K562 (cell line): ENCODE results near the gene KLHL22. TPM values are rescaled to one million over a fixed set of nuclear protein-coding genes. Genes with fewer than 3 reads are reported as not detected.

Experiments
- ATAC-seq: fragments of 200-7000 bp; cut with Tn5 transposase; 3 replicates; pipeline ENCODE4 v1.9.1; 2020; ENCODE audit warnings: moderate library complexity
- BruUV-seq: library from RNA; stranded (reverse); fragments of 400-500 nt; replicated peaks from 2 replicates; lab custom pipeline; 2021; lab: Mats Ljungman, UMichigan
- CTCF ChIA-PET: fragments of 300-600 bp; formaldehyde crosslinking; extraction: SDS; loops from one replicate; lab custom pipeline; 2021; ENCODE audit warnings: low intra/inter-chr PET ratio; lab: Yijun Ruan, JAX
- POLR2A ChIA-PET: fragments of 300-600, 350-650 bp; sonication (Branson Sonifier 250); formaldehyde crosslinking; extraction: SDS; loops from one replicate; lab custom pipeline; 2021; ENCODE audit warnings: antibody characterized with exemption, inconsistent platforms; lab: Yijun Ruan, JAX
- DNase-seq, 4 experiments: peaks; one replicate each; pipeline versions ENCODE4 v3.0.0 to v3.0.0-alpha.2; 2011 to 2018; ENCODE audit warnings: low spot score in 3 of 4, mixed read lengths in 3 of 4; ENCODE audit errors: extremely low read depth in 1 of 4
- FAIRE-seq: peaks from 2 replicates; lab custom pipeline; 2011; peaks lifted over from hg19 to GRCh38; lab: Jason Lieb, UNC
- H2AFZ ChIP-seq: 2 replicates; pipeline ENCODE4 v1.6.0; 2011; ENCODE audit warnings: low read depth, low read length, control low read depth, inconsistent platforms
- H3K27ac ChIP-seq: fragments of 200-600 bp; 3 replicates; pipeline ENCODE4 v1.8.0; 2011; ENCODE audit warnings: low read depth, mild to moderate bottlenecking, control low read depth, inconsistent platforms, low read length, moderate library complexity, mixed read lengths; ENCODE audit errors: extremely low read depth
- H3K27me3 ChIP-seq, 2 experiments: fragments of 300-600 bp in 1 of 2; 2 replicates in 1 of 2; 3 replicates in 1 of 2; pipeline versions ENCODE4 v1.6.0 to v1.8.0; 2011; ENCODE audit warnings: inconsistent platforms in 2 of 2, low read length in 2 of 2, mild to moderate bottlenecking in 1 of 2, mixed read lengths in 1 of 2, moderate library complexity in 1 of 2; ENCODE audit not compliant: control insufficient read depth in 2 of 2, insufficient read depth in 2 of 2
- H3K36me3 ChIP-seq: fragments of 300-600 bp; 3 replicates; pipeline ENCODE4 v1.8.0; 2011; ENCODE audit warnings: mild to moderate bottlenecking, low read length, inconsistent platforms; ENCODE audit not compliant: control insufficient read depth, insufficient read depth
- H3K4me1 ChIP-seq, 2 experiments: fragments of 200-600 bp in 1 of 2; replicated peaks in 1 of 2; 2 replicates in 1 of 2; 3 replicates in 1 of 2; pipeline versions ENCODE4 v1.5.1 to v1.8.0; 2011; ENCODE audit warnings: inconsistent platforms in 2 of 2, low read length in 2 of 2, mild to moderate bottlenecking in 1 of 2, mixed read lengths in 1 of 2, moderate library complexity in 1 of 2; ENCODE audit not compliant: control insufficient read depth in 2 of 2, insufficient read depth in 2 of 2
- H3K4me2 ChIP-seq: 2 replicates; pipeline ENCODE4 v1.6.1; 2011; ENCODE audit warnings: low read length, control low read depth, inconsistent platforms, mixed read lengths; ENCODE audit not compliant: insufficient read depth
- H3K4me3 ChIP-seq: fragments of 200-600 bp; sonication (generic), shearing (Covaris generic); 2 replicates; pipeline ENCODE4 v1.5.1; 2016; ENCODE audit warnings: control low read depth, inconsistent platforms
- H3K79me2 ChIP-seq: fragments of 200-600 bp; 3 replicates; pipeline ENCODE4 v1.8.0; 2011; ENCODE audit warnings: low read length, inconsistent platforms; ENCODE audit not compliant: control insufficient read depth, insufficient read depth
- H3K9ac ChIP-seq, 2 experiments: 2 replicates each; pipeline versions ENCODE4 v1.6.0 to v1.6.1; 2011; ENCODE audit warnings: low read depth in 2 of 2, low read length in 2 of 2, control low read depth in 1 of 2, inconsistent platforms in 1 of 2, mild to moderate bottlenecking in 1 of 2, mixed read lengths in 1 of 2; ENCODE audit not compliant: insufficient read depth in 1 of 2
- H3K9me1 ChIP-seq: one replicate; pipeline ENCODE4 v1.6.0; 2011; ENCODE audit warnings: inconsistent platforms, mild to moderate bottlenecking, low read length, moderate library complexity; ENCODE audit not compliant: control insufficient read depth, insufficient read depth
- H3K9me3 ChIP-seq: replicated peaks from 2 replicates; pipeline ENCODE4 v1.5.1; 2011; ENCODE audit warnings: low read depth, low read length, inconsistent platforms; ENCODE audit not compliant: control insufficient read depth, insufficient read depth
- H4K20me1 ChIP-seq: replicated peaks from 2 replicates; pipeline ENCODE4 v1.6.1; 2011; ENCODE audit warnings: low read length, inconsistent platforms, mixed read lengths; ENCODE audit not compliant: control insufficient read depth, insufficient read depth
- CAMTA2 ChIP-seq: fragments of 250-450 bp; sonication (Bioruptor Pico); conservative IDR thresholded peaks from 2 replicates; pipeline ENCODE4 v1.5.1; 2022
- JUNB ChIP-seq: fragments of 450-650 bp; formaldehyde crosslinking; conservative IDR thresholded peaks from 2 replicates; pipeline ENCODE4 v1.4.0; 2020; ENCODE audit warnings: mild to moderate bottlenecking
- RBM34 ChIP-seq: fragments of 200-400 bp; formaldehyde crosslinking; IDR thresholded peaks from 2 replicates; pipeline ENCODE4 v1.6.1; 2018; ENCODE audit warnings: low read length, borderline replicate concordance; ENCODE audit not compliant: insufficient read depth
- STAT5B ChIP-seq: fragments of 250-450 bp; sonication (Bioruptor Pico); IDR thresholded peaks from 2 replicates; pipeline ENCODE4 v1.8.0; 2021; ENCODE audit warnings: mild to moderate bottlenecking, inconsistent platforms
- TAF15 ChIP-seq: fragments of 200-400 bp; formaldehyde crosslinking; IDR thresholded peaks from 2 replicates; pipeline ENCODE4 v1.6.1; 2017; ENCODE audit warnings: mild to moderate bottlenecking, low read depth, low read length, moderate library complexity
- THAP7 ChIP-seq: fragments of 250-450 bp; sonication (Bioruptor Pico); IDR thresholded peaks from 2 replicates; pipeline ENCODE4 v1.5.0; 2021
- ZBTB11 ChIP-seq, 3 experiments: fragments of 200-800 bp in 1 of 3; fragments of 250-450 bp in 1 of 3; fragments of 450-650 bp in 1 of 3; sonication (Bioruptor Pico) in 1 of 3; sonication (Bioruptor generic) in 1 of 3; formaldehyde crosslinking in 1 of 3; IDR thresholded peaks; 2 replicates each; pipeline versions ENCODE4 v1.6.1 to v1.8.0; 2016 to 2022; ENCODE audit warnings: mild to moderate bottlenecking in 2 of 3, missing genetic modification characterization in 2 of 3, missing compliant biosample characterization in 1 of 3, moderate library complexity in 1 of 3
- WGBS: fragments of 100-300 bp; shearing (Covaris generic); methylation state at CpG from one replicate; pipeline ENCODE4 v1.1.6; 2016; ENCODE audit warnings: low coverage, mixed read lengths; ENCODE audit not compliant: insufficient coverage; ENCODE audit errors: missing lambda C conversion rate; 5-methylcytosine and 5-hydroxymethylcytosine counted together
- in situ Hi-C: fragments of 300-500 bp; cut with MboI; formaldehyde crosslinking; loops from 4 replicates; pipeline ENCODE4 v1.15.0; 2018; ENCODE audit warnings: inconsistent platforms, mixed read lengths
- intact Hi-C: fragments of 100-400 bp; cut with micrococcal nuclease; formaldehyde crosslinking; loops from 2 replicates; pipeline ENCODE4 v1.14.2; 2022
- polyA plus RNA-seq, 8 experiments: library from polyadenylated mRNA; depleted of rRNA in 4 of 8; stranded (reverse) in 5 of 8; unstranded in 3 of 8; fragments of >200 nt; fragmentation: Nextera tagmentation in 2 of 8; fragmentation: Illumina TruSeq in 1 of 8; extraction: Ambion mirVana in 2 of 8; extraction: Trizol in 1 of 8; gene quantifications; 2 replicates each; pipeline versions ENCODE4 v1.2.1 to v1.2.3, GENCODE V29; 2011 to 2014; ENCODE audit warnings: inconsistent platforms in 1 of 8, missing spikeins in 1 of 8
- total RNA-seq, 7 experiments: library from RNA; depleted of rRNA in 6 of 7; stranded (reverse); fragments of >200 nt in 6 of 7; fragmentation: Illumina TruSeq in 2 of 7; extraction: Trizol in 2 of 7; gene quantifications; 2 replicates each; pipeline versions ENCODE4 v1.2.1 to v1.2.3, GENCODE V29; 2011 to 2021; ENCODE audit warnings: low replicate concordance in 1 of 7
- TF ChIP-seq, protein P1 (sequence below): fragments of 250-450 bp; sonication (Bioruptor Pico); IDR thresholded peaks from 2 replicates; pipeline ENCODE4 v1.9.0; 2021; ENCODE audit warnings: mild to moderate bottlenecking, inconsistent platforms
- TF ChIP-seq, protein P2 (sequence below), 2 experiments: fragments of 450-650 bp in 1 of 2; sonication (generic) in 1 of 2; formaldehyde crosslinking; conservative IDR thresholded peaks; 2 replicates each; pipeline versions ENCODE4 v1.4.0 to v1.8.1; 2020 to 2022; ENCODE audit warnings: mild to moderate bottlenecking in 1 of 2, missing genetic modification reagents in 1 of 2

Gene KLHL22
- total and polyA plus RNA-seq, 9 of the 15 experiments (the other 6 are each of a cell fraction or from before 2014, with no cell fraction given): 1.3 to 25.6 (median 15.2) TPM

DNA sequence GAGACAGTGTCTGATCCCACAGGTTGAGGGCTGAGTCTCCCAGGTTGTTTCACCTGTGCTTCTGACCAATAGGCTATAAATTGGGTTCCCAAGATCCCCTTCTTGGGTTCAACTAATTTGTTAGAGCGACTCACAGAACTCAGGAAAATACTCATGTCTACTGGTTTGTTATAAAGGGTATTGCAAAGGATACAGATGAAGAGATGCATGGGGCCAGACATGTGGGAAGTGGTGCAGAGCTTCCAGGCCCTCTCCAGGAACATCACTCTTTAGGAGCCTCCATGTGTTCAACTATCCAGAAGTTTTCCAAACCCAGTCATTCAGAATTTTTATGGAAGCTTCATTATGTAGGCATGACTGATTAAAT is 4.7 kb downstream of the KLHL22 start (continued):
- TF ChIP-seq ZBTB11 (CRISPR knock-in tag; IDR thresholded peaks at IDR 0.05): no peak

- Histone ChIP-seq H2AFZ (no peak overlapping the region), H3K9ac (no peak overlapping the region; a peak in 1 of 4 replicates), H3K79me2 (peaks cover 21% of the 10 kb centered on the region), H3K4me2 (no peak overlapping the region), H3K4me3 (no peak overlapping the region), H3K9me3 (no peaks in the 10 kb centered on the region), H3K36me3 (peaks cover 12% of the 10 kb centered on the region), H4K20me1 (peaks cover 49% of the 10 kb centered on the region), H3K27ac (no peak overlapping the region), H3K4me1 (peaks cover 11 to 26% of the 10 kb centered on the region in 2 experiments), H3K27me3 (no peaks in the 10 kb centered on the region), H3K9me1 (peaks cover 14% of the 10 kb centered on the region)
- WGBS: 68% methylated on average over 6 of the region's 6 CpGs
- DNase-seq (no peak), ATAC-seq (no peak), FAIRE-seq (no peak)
- intact Hi-C loops: no loop called here
- no TSS peak for BruUV-seq
- ChIA-PET POLR2A (interaction anchor here (0.7 to 6.2 kb wide), 13 partner anchors 8 to 97 kb away, joined by 3 to 74 read pairs (median 6); partner anchors contain the start of genes MED15 and ZNF74), CTCF (interaction anchor here (0.5 to 0.9 kb wide), 2 partner anchors 10 to 732 kb away, joined by 4 to 5 read pairs; no protein-coding TSS in a partner anchor)
- in situ Hi-C loops: no loop called here
- TF ChIP-seq CAMTA2 (CRISPR knock-in tag) (no peak), THAP7 (CRISPR knock-in tag) (no peak), TAF15 (no peak), STAT5B (CRISPR knock-in tag) (peak; percentile 55; the same call in 1 of the 2 replicates), JUNB (CRISPR knock-in tag) (no peak), RBM34 (no peak)
- TF ChIP-seq, protein P1, sequence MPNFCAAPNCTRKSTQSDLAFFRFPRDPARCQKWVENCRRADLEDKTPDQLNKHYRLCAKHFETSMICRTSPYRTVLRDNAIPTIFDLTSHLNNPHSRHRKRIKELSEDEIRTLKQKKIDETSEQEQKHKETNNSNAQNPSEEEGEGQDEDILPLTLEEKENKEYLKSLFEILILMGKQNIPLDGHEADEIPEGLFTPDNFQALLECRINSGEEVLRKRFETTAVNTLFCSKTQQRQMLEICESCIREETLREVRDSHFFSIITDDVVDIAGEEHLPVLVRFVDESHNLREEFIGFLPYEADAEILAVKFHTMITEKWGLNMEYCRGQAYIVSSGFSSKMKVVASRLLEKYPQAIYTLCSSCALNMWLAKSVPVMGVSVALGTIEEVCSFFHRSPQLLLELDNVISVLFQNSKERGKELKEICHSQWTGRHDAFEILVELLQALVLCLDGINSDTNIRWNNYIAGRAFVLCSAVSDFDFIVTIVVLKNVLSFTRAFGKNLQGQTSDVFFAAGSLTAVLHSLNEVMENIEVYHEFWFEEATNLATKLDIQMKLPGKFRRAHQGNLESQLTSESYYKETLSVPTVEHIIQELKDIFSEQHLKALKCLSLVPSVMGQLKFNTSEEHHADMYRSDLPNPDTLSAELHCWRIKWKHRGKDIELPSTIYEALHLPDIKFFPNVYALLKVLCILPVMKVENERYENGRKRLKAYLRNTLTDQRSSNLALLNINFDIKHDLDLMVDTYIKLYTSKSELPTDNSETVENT (CRISPR knock-in tag): 0 out of 2 replicates have a peak, but pooled peaks have one; percentile 50
- TF ChIP-seq, protein P2, sequence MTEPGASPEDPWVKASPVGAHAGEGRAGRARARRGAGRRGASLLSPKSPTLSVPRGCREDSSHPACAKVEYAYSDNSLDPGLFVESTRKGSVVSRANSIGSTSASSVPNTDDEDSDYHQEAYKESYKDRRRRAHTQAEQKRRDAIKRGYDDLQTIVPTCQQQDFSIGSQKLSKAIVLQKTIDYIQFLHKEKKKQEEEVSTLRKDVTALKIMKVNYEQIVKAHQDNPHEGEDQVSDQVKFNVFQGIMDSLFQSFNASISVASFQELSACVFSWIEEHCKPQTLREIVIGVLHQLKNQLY (CRISPR knock-in tag; conservative IDR thresholded peaks at IDR 0.05): 0 out of 4 replicates have a peak, but pooled peaks of 1 of the 2 experiments have one; percentile 42
Observed at GRCh38 chr22:20490183-20490940, 5.2 kb downstream of the KLHL22 start.
